IMR-90 (cell line): Measurements from ENCODE around the gene OR51A7. TPM values are rescaled to one million over a fixed set of nuclear protein-coding genes. Genes with fewer than 3 reads are reported as not detected.

Source experiments
- ATAC-seq: fragments of 200-7000 bp; cut with Tn5 transposase; 2 replicates; pipeline ENCODE4 v1.9.1; 2020; ENCODE audit warnings: low read depth, mild to moderate bottlenecking, moderate library complexity
- BruUV-seq: library from RNA; stranded (reverse); fragments of 400-500 nt; replicated peaks from 2 replicates; lab custom pipeline; 2021; lab: Mats Ljungman, UMichigan
- CTCF ChIA-PET: fragments of 300-600 bp; formaldehyde crosslinking; extraction: SDS; loops from one replicate; lab custom pipeline; 2021; ENCODE audit warnings: antibody characterized with exemption; lab: Yijun Ruan, JAX
- POLR2A ChIA-PET: fragments of 300-600 bp; sonication (Branson Sonifier 250); formaldehyde crosslinking; loops from one replicate; lab custom pipeline; 2022; ENCODE audit warnings: antibody characterized with exemption; ENCODE audit not compliant: unreplicated experiment; lab: Charles Lee
- DNase-seq: peaks from one replicate; pipeline ENCODE4 v3.0.0; 2013
- H2AFZ ChIP-seq: replicated peaks from 2 replicates; pipeline ENCODE3; 2013; ENCODE audit warnings: low read length, mild to moderate bottlenecking; ENCODE audit not compliant: poor library complexity
- H2AK5ac ChIP-seq: 2 replicates; pipeline ENCODE4 v1.6.1; 2013; ENCODE audit warnings: low read depth, low read length, inconsistent platforms
- H2AK9ac ChIP-seq: replicated peaks from 2 replicates; pipeline ENCODE3; 2013; ENCODE audit warnings: mild to moderate bottlenecking, low read depth, low read length, moderate library complexity; ENCODE audit not compliant: poor library complexity
- H2BK120ac ChIP-seq: 2 replicates; pipeline ENCODE4 v1.6.1; 2013; ENCODE audit warnings: low read depth, low read length, inconsistent platforms
- H2BK15ac ChIP-seq: 3 replicates; pipeline ENCODE4 v1.6.1; 2013; ENCODE audit warnings: low read depth, low read length, inconsistent platforms
- H2BK20ac ChIP-seq: 2 replicates; pipeline ENCODE4 v1.6.1; 2013; ENCODE audit warnings: low read depth, mild to moderate bottlenecking, inconsistent platforms, low read length, moderate library complexity
- H2BK5ac ChIP-seq: 2 replicates; pipeline ENCODE4 v1.6.1; 2013; ENCODE audit warnings: mild to moderate bottlenecking, low read depth, low read length, inconsistent platforms; ENCODE audit not compliant: poor library complexity, severe bottlenecking
- H3K14ac ChIP-seq: replicated peaks from 2 replicates; pipeline ENCODE4 v1.6.1; 2013; ENCODE audit warnings: low read depth, low read length, inconsistent platforms
- H3K18ac ChIP-seq: 2 replicates; pipeline ENCODE4 v1.6.1; 2013; ENCODE audit warnings: low read depth, low read length, control low read depth
- H3K23ac ChIP-seq: 2 replicates; pipeline ENCODE4 v1.6.1; 2013; ENCODE audit warnings: low read depth, low read length, inconsistent platforms
- H3K27ac ChIP-seq: 2 replicates; pipeline ENCODE4 v1.5.1; 2013; ENCODE audit warnings: mild to moderate bottlenecking, control low read depth, low read length; ENCODE audit not compliant: insufficient read depth
- H3K27me3 ChIP-seq: 2 replicates; pipeline ENCODE4 v1.6.1; 2013; ENCODE audit warnings: low read length; ENCODE audit not compliant: control insufficient read depth, insufficient read depth
- H3K36me3 ChIP-seq: 2 replicates; pipeline ENCODE4 v1.6.1; 2013; ENCODE audit warnings: low read length, mixed read lengths; ENCODE audit not compliant: control insufficient read depth, insufficient read depth
- H3K4ac ChIP-seq: 2 replicates; pipeline ENCODE4 v1.6.1; 2013; ENCODE audit warnings: low read depth, low read length, inconsistent platforms
- H3K4me1 ChIP-seq: 2 replicates; pipeline ENCODE4 v1.6.1; 2013; ENCODE audit warnings: low read length, mixed read lengths; ENCODE audit not compliant: control insufficient read depth, insufficient read depth
- H3K4me2 ChIP-seq: 2 replicates; pipeline ENCODE4 v1.6.1; 2013; ENCODE audit warnings: low read depth, mild to moderate bottlenecking, control low read depth, low read length, moderate library complexity
- H3K4me3 ChIP-seq: 2 replicates; pipeline ENCODE4 v1.5.1; 2013; ENCODE audit warnings: low read depth, mild to moderate bottlenecking, control low read depth, low read length, moderate library complexity; ENCODE audit not compliant: insufficient read depth
- H3K56ac ChIP-seq: 2 replicates; pipeline ENCODE4 v1.6.1; 2013; ENCODE audit warnings: low read length, inconsistent platforms; ENCODE audit not compliant: insufficient read depth; ENCODE audit errors: extremely low read depth
- H3K79me1 ChIP-seq, 2 experiments: 2 replicates each; pipeline ENCODE4 v1.6.1; 2013; ENCODE audit warnings: low read length in 2 of 2, inconsistent platforms in 1 of 2, low read depth in 1 of 2
- H3K9ac ChIP-seq: 2 replicates; pipeline ENCODE4 v1.6.1; 2013; ENCODE audit warnings: low read depth, low read length, control low read depth
- H3K9me1 ChIP-seq: 2 replicates; pipeline ENCODE4 v1.6.1; 2013; ENCODE audit warnings: low read length, inconsistent platforms; ENCODE audit not compliant: insufficient read depth
- H3K9me3 ChIP-seq: 2 replicates; pipeline ENCODE4 v1.6.1; 2013; ENCODE audit warnings: low read length; ENCODE audit not compliant: control insufficient read depth, insufficient read depth
- H4K20me1 ChIP-seq: 2 replicates; pipeline ENCODE4 v1.6.1; 2013; ENCODE audit warnings: low read length, inconsistent platforms; ENCODE audit not compliant: insufficient read depth
- H4K5ac ChIP-seq: 2 replicates; pipeline ENCODE4 v1.6.1; 2013; ENCODE audit warnings: mild to moderate bottlenecking, low read depth, low read length, control low read depth
- H4K8ac ChIP-seq, 2 experiments: 2 replicates each; pipeline ENCODE4 v1.6.1; 2013; ENCODE audit warnings: low read depth in 2 of 2, low read length in 2 of 2, control low read depth in 1 of 2, inconsistent platforms in 1 of 2
- H4K91ac ChIP-seq: 2 replicates; pipeline ENCODE4 v1.6.1; 2013; ENCODE audit warnings: low read depth, low read length, inconsistent platforms; ENCODE audit not compliant: insufficient read depth
- CEBPB ChIP-seq: IDR thresholded peaks from 2 replicates; pipeline ENCODE4 v1.6.1; 2012; ENCODE audit warnings: low read depth, low read length, improper control_type of control experiment
- CHD1 ChIP-seq: IDR thresholded peaks from 2 replicates; pipeline ENCODE4 v1.6.1; 2012; ENCODE audit warnings: low read depth, low read length, improper control_type of control experiment
- FOS ChIP-seq: fragments of 150-350 bp; IDR thresholded peaks from 2 replicates; pipeline ENCODE4 v1.6.1; 2016; ENCODE audit warnings: low read depth, low read length
- MAFK ChIP-seq: IDR thresholded peaks from 2 replicates; pipeline ENCODE4 v1.6.1; 2012; ENCODE audit warnings: low read depth, low read length, improper control_type of control experiment
- NFE2L2 ChIP-seq: fragments of 150-350 bp; IDR thresholded peaks from 2 replicates; pipeline ENCODE4 v1.6.1; 2016; ENCODE audit warnings: low read depth, mild to moderate bottlenecking, low read length
- dilution Hi-C: fragments of 300-500 bp; cut with HindIII; formaldehyde crosslinking; loops from one replicate; pipeline ENCODE4 v1.14.3; 2018; ENCODE audit warnings: low sequenced_read_pairs; ENCODE audit not compliant: unreplicated experiment
- in situ Hi-C: fragments of 300-500 bp; cut with MboI; formaldehyde crosslinking; loops from 3 replicates; pipeline ENCODE4 v1.14.3; 2019; ENCODE audit warnings: low sequenced_read_pairs, inconsistent platforms, mixed read lengths
- intact Hi-C: fragments of 100-400 bp; cut with micrococcal nuclease; formaldehyde crosslinking; loops from 2 replicates; pipeline ENCODE4 v1.10.0; 2022
- polyA plus RNA-seq, 3 experiments: library from polyadenylated mRNA; depleted of rRNA; stranded (reverse); fragments of >200 nt; gene quantifications; 2 replicates each; pipeline ENCODE4 v1.2.3, GENCODE V29; 2012; ENCODE audit warnings: low replicate concordance in 1 of 3
- total RNA-seq: library from RNA; depleted of rRNA; stranded (reverse); fragments of >200 nt; gene quantifications from 2 replicates; pipeline ENCODE4 v1.2.3, GENCODE V29; 2012

Gene OR51A7
- total and polyA plus RNA-seq, 2 of the 4 experiments (the other 2 are of a cell fraction): not detected

DNA sequence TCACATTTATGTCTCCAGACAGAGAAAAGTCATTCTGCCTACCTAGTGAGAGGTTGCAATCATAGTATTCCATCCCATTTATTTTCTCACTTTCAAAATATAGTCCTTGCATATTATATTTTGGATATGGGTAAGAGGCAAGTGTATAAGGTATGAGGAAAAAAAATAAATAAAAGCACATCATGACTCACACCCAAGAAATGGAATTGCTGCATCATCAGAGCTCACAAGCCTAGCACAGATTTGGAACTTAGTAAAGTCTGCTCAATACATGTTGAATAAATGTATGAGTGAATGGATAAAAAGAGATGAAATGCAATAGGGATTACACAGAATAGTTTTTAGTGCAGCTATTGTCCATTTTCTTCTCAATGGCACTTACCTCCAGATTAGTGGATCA lies 23.0 kb downstream of the OR51A7 start:
- Histone ChIP-seq H3K18ac (no peak overlapping the region), H3K27ac (no peak overlapping the region), H4K20me1 (no peaks in the 10 kb centered on the region), H3K27me3 (no peaks in the 10 kb centered on the region), H4K5ac (no peak overlapping the region), H2BK20ac (no peak overlapping the region), H3K9me3 (no peaks in the 10 kb centered on the region), H2AK9ac (no peak overlapping the region), H3K4me3 (no peak overlapping the region), H2AFZ (no peak overlapping the region), H4K91ac (no peak overlapping the region), H3K9me1 (no peaks in the 10 kb centered on the region), H3K14ac (no peak overlapping the region), H2BK5ac (no peak overlapping the region), H3K4me2 (no peak overlapping the region), H2AK5ac (no peak overlapping the region), H4K8ac (no peak overlapping the region), H3K23ac (no peak overlapping the region), H3K79me1 (no peaks in the 10 kb centered on the region), H2BK120ac (no peak overlapping the region), H3K4me1 (no peaks in the 10 kb centered on the region; the same call in 1 of the 2 replicates), H3K9ac (no peak overlapping the region), H2BK15ac (no peak overlapping the region), H3K4ac (no peak overlapping the region), H3K36me3 (no peaks in the 10 kb centered on the region), H3K56ac (no peak overlapping the region)
- no TSS peak for BruUV-seq
- CTCF ChIA-PET: no interaction called here
- peak; percentile 72 for ATAC-seq
- dilution Hi-C loops: no loop called here
- DNase-seq: peak; percentile 47
- intact Hi-C loops: no loop called here
- TF ChIP-seq CHD1 (no peak), FOS (0 out of 2 replicates have a peak, but pooled peaks have one; percentile 14), NFE2L2 (0 out of 2 replicates have a peak, but pooled peaks have one; percentile 26), CEBPB (no peak), MAFK (peak; percentile 60)
- in situ Hi-C loops: no loop called here
- POLR2A ChIA-PET: no interaction called here
